Brain microvascular endothelial cell (primary cell): ENCODE data around the gene CD72.

Experiments used
- DNase-seq: peaks from one replicate; pipeline ENCODE4 v3.0.0-alpha.2; 2020
- H3K27ac ChIP-seq: fragments of 250-450 bp; sonication (Bioruptor Pico); 2 replicates; pipeline ENCODE4 v1.5.1; 2020; ENCODE audit warnings: mild to moderate bottlenecking, moderate library complexity
- H3K27me3 ChIP-seq: fragments of 250-450 bp; sonication (Bioruptor Pico); replicated peaks from 2 replicates; pipeline ENCODE4 v1.5.1; 2020; ENCODE audit warnings: mild to moderate bottlenecking
- H3K36me3 ChIP-seq: fragments of 250-450 bp; sonication (Bioruptor Pico); replicated peaks from 2 replicates; pipeline ENCODE4 v1.5.1; 2020; ENCODE audit warnings: mild to moderate bottlenecking
- H3K4me3 ChIP-seq: 2 replicates; pipeline ENCODE4 v1.5.1; 2011; ENCODE audit warnings: low read depth, mild to moderate bottlenecking, control low read depth, low read length, moderate library complexity
- in situ Hi-C: cut with HindIII; loops from 2 replicates; pipeline ENCODE4 v1.10.0; 2017; ENCODE audit warnings: low sequenced_read_pairs, low pct_ligation_motif_present
- TF ChIP-seq, protein P1 (sequence below): IDR thresholded peaks from 2 replicates; pipeline ENCODE4 v1.5.1; 2011; ENCODE audit warnings: low read depth, mild to moderate bottlenecking, moderate library complexity, low read length, control low read depth, inconsistent platforms; ENCODE audit errors: missing control alignments

Gene CD72

DNA sequence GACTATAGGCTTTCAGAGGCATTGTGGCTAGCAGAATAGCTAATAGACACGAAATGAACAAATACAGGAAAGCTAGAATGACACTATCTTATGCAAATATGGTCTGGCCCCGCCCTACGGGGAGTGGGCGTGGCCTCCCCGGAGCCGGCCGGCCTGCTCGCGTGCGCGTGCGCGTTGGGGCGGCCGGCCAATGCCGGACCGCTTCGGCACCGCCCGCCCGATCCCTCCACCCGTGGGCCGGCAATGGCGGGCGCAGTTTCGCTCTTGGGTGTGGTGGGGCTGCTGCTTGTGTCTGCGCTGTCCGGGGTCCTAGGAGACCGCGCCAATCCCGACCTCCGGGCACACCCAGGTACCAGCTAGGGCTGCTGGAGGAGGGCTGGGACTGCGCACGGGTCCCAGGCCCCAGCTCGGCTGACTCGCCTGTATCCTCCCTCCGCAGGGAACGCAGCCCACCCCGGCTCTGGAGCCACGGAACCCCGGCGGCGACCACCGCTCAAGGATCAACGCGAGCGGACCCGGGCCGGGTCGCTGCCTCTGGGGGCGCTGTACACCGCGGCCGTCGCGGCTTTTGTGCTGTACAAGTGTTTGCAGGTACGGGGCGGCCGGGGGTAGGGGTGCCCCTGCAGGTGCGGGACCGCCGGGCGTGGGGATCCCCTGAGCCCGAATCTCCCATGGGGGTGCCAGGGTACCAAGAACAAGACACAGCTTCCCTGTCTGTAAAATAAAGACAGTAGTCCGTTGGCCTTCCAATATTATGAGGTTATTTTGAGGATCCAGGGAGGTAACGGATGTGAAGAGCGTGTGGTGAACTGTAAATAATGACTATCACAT, 40.1 kb upstream of the CD72 start, which contains the start of gene CCDC107:
CCDC107 (plus strand) TSS at position 156 of the 831 bp plus-strand sequence; CDS start at position 244, 88 bp downstream.
- TF ChIP-seq, protein P1, sequence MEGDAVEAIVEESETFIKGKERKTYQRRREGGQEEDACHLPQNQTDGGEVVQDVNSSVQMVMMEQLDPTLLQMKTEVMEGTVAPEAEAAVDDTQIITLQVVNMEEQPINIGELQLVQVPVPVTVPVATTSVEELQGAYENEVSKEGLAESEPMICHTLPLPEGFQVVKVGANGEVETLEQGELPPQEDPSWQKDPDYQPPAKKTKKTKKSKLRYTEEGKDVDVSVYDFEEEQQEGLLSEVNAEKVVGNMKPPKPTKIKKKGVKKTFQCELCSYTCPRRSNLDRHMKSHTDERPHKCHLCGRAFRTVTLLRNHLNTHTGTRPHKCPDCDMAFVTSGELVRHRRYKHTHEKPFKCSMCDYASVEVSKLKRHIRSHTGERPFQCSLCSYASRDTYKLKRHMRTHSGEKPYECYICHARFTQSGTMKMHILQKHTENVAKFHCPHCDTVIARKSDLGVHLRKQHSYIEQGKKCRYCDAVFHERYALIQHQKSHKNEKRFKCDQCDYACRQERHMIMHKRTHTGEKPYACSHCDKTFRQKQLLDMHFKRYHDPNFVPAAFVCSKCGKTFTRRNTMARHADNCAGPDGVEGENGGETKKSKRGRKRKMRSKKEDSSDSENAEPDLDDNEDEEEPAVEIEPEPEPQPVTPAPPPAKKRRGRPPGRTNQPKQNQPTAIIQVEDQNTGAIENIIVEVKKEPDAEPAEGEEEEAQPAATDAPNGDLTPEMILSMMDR: peak; percentile 68
- peak within 1 kb of the TSS; percentile 84 for H3K4me3 ChIP-seq
- no peaks in the 10 kb centered on the region for H3K27me3 ChIP-seq
- peak; percentile 51 for DNase-seq
- H3K36me3 ChIP-seq: peaks cover 7% of the 10 kb centered on the region
- peak within 1 kb of the TSS; percentile 99 for H3K27ac ChIP-seq
- in situ Hi-C loops: no loop called here

DNA sequence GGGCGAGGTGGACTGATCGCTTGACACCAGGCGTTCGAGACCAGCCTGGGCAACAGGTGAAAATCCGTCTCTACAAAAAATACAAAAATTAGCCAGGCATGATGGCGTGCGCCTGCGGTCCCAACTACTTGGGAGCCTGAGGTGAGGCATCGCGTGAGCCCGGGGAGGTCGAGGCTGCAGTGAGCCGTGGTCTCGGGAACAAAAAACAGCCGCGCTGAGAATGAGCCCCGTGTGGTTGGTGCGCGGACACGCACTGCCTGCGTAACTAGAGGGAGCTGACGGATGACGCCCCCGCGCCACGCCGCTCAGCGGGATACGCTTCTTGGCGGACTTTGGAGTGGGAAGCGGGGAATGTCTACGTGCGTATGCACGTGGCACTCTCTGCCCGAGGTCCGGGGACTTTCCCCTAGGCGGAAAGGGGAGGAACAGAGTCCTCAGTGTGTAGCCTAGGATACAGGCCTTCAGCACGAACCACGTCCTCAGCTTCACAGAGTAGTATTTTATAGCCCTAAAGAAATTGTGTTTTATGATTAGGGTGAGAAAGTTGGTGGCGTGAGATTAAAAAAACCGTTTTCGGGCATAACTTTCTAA, 39.4 kb upstream of the CD72 start, which contains the start of gene RMRP:
RMRP (minus strand) TSS at position 474 of the 591 bp plus-strand sequence.
- Histone ChIP-seq H3K36me3 (peaks cover 7% of the 10 kb centered on the region), H3K4me3 (peak within 1 kb of the TSS; percentile 84), H3K27ac (peak within 1 kb of the TSS; percentile 99), H3K27me3 (no peaks in the 10 kb centered on the region)
- in situ Hi-C loops: no loop called here
- DNase-seq: peak; percentile 99
- TF ChIP-seq, protein P1: peak; percentile 29

DNA sequence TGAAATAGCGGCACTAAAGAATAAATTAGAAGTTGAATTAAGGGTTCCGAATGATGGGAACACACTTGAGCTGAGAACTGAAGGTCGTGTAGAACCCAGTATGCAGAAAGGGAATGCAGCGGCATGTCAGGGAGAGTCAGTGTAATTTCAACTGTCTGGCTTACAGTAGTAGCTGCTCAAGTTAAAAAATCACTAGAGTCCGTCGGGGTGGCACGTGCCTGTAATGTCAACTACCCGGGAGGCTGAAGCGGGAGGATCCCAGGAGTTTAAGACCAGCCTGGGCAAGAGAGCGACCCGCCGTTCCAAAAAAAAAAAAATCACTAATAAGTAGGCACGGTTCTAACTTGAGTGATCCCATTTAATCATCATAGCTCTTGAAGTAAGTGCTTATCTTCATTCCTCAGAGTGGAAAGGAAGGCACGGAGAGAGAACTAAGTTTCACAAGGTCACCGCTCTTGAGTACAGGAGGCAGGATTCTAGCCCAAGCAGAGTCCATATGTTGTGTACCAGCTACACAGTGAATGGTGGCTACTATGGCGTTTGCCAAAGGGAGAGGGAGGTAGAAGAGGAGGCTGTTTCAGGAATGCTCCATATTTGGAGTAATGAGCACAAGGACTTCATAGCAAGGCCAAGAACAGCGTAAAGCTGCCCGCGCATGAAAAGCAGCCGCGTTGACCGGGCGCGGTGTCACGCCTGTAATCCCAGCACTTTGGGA, 38.8 kb upstream of the CD72 start:
- Histone ChIP-seq H3K36me3 (peaks cover 7% of the 10 kb centered on the region), H3K27ac (peak overlapping the region; percentile 56), H3K4me3 (peak overlapping the region; percentile 47), H3K27me3 (no peaks in the 10 kb centered on the region)
- in situ Hi-C loops: no loop called here
- TF ChIP-seq, protein P1: no peak
- DNase-seq: no peak

DNA sequence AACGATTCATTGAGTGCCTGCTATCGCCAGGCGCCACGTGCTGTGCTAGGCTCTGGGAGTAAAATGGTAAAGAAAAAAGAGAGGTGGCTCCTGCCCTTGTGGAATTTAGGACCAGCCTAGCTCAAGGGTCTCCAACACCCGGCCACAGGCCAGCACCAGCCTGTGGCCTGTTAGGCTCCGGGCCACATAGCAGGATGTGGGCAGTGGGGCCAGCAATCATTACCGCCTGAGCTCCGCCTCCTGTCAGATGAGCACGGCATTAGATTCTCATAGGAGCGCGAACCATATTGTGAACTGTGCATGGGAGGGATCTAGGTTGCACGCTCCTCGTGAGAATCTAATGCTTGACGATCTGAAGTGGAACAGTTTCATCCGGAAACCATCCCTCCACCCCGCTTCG, 38.1 kb upstream of the CD72 start:
- no peak for DNase-seq
- TF ChIP-seq, protein P1: no peak
- H3K27ac ChIP-seq: no peak overlapping the region
- no peak overlapping the region for H3K4me3 ChIP-seq
- no peaks in the 10 kb centered on the region for H3K27me3 ChIP-seq
- in situ Hi-C loops: no loop called here
- peaks cover 7% of the 10 kb centered on the region for H3K36me3 ChIP-seq

DNA sequence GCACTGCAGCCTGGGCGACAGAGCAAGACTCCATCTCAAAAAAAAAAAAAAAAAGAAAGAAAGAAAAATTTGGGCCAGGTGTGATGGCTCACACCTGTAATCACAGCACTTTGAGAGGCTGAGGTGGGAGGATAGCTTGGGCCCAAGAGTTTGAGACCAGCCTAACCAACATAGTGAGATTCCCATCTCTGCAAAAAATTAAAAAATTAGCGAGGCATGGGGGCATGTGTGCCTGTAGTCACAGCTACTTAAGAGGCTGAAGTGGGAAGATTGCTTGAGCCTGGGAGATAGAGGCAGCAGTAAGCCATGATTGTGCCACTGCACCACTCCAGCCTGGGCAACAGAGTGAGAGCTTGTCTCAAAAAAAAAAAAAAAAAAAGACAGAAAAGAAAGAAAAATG, 35.4 kb upstream of the CD72 start:
- in situ Hi-C loops: no loop called here
- H3K27me3 ChIP-seq: no peaks in the 10 kb centered on the region
- H3K4me3 ChIP-seq: no peak overlapping the region
- no peak overlapping the region for H3K27ac ChIP-seq
- TF ChIP-seq, protein P1: no peak
- no peaks in the 10 kb centered on the region for H3K36me3 ChIP-seq
- no peak for DNase-seq
